Glomerular endothelial cell (primary cell): Measurements from ENCODE around the gene C12orf75. TPM values are rescaled to one million over a fixed set of nuclear protein-coding genes. Genes with fewer than 3 reads are reported as not detected.
A peak's percentile ranks its signal among the peaks of the same experiment; 100 is the strongest.

Experiments used
- DNase-seq: peaks from one replicate; pipeline ENCODE4 v3.0.0-alpha.2; 2011; ENCODE audit warnings: low read depth, low spot score; ENCODE audit errors: extremely low read depth
- total RNA-seq: library from RNA; depleted of rRNA; stranded (reverse); fragments of >200 nt; gene quantifications from 2 replicates; pipeline ENCODE4 v1.2.3, GENCODE V29; 2015

C12orf75 gene
- total RNA-seq, 1 donor from 2014 or later = 81.8 TPM

DNA sequence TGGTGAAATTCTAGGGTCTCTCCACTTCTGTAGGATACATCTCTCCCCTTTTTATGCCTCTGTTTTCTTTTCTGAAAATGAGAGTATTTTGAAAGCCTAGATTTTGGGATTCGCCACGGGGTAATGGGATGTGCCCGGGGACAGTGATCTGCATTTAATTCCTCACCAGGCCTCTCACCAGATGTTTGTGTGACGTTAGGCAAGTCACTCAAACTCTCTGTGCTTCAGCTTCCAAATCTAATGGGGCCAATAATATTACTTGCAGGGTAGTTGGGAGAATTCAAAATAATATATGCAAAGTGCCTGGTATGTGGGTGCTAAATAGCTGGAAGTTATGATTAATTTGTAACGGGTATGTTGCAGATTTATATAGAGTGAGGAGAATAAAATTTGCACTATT is 78.8 kb downstream of the C12orf75 start:
- DNase-seq = no peak

- DNase-seq = no peak
These were observed 79.4 kb downstream of the C12orf75 start for GRCh38 chr12:105409801-105410471.

DNA sequence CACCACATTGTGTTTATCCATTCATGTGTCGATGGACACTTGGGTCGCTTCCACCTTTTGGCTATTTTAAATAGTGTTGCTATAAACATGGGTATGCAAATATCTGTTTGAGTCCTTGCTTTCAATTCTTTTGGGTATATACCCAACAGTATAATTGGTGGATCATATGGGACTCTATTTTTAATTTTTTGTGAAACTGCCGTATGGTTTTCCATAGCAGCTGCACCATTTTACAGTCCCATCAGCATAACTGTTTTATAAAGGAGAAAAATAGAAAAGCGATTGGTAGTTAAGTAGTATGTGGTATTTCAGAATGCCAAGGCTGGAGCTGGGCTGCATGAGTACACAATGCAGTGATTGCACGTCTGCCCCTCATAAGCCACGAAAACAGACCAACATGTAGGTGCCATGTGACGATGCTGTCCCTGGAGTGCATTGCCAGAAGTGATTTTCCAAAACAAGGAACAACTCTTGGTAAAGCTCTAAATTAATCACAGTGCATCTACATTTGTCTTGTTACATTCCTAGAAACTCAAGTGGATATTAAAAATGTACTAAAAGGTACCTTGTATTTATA is 83.5 kb downstream of the C12orf75 start:
- no peak for DNase-seq

DNA sequence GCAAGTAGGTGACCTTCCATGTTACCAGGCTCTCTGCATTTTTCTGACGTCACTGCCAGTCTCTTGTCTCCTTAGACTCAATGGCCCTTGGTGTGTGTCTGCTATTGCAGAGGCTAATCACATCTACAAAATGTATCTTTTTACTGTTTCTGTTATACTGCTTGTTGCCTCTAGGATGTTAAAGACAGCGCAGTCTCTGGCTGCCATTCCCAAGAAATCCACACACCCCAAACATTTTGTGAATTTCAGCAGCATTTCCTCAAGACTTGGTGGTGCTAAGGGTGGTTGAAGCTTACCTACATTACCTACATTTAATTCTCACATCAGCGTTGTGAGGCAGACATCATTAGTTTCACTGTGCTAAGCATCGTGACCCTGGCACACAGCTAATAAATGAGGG is 87.2 kb downstream of the C12orf75 start:
- DNase-seq = no peak

- no peak for DNase-seq
These were observed 87.7 kb downstream of the C12orf75 start for GRCh38 chr12:105418229-105418628.

- no peak for DNase-seq
These were observed 88.4 kb downstream of the C12orf75 start for GRCh38 chr12:105418821-105419291.

DNA sequence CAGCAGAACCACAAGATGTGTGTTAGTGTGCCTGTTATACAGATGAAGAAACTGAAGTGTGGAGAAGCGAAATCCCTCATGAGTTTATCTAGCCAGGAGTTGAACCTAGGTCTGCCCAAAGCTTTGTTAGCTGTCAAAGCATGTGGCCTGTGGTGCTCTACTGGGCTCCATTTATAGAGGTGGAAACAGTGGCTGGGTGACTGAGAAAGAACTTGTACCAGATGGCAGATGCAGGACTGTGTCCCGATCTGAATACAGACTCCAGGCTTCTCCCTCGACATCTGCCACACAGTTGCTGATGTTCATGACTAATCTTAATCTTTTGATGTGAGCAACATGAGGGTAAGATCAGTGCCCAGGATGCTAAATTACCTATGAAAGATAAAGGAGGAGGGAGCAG is 89.1 kb downstream of the C12orf75 start:
- DNase-seq = no peak

- no peak for DNase-seq
These were observed 89.6 kb downstream of the C12orf75 start for GRCh38 chr12:105420046-105420445.

GRCh38 chr12:105420659-105421240 is 90.3 kb downstream of the C12orf75 start:
- DNase-seq = peak; percentile 81

Other genes starting within 250 kb of the C12orf75 start
- gene ALDH1L2, start 246.2 kb upstream of the C12orf75 start, total RNA-seq = 1.6 and 5.5 TPM in 2 replicates
- 105 and 127 TPM in 2 replicates for gene WASHC4, start 223.0 kb upstream of the C12orf75 start, total RNA-seq
- 24.3 and 33.2 TPM in 2 replicates for gene APPL2, start 94.5 kb upstream of the C12orf75 start, total RNA-seq